ENCODE results near the gene RAB3IL1.

RAB3IL1 gene

GRCh38 chr11:61869429-61869707 is 48.0 kb downstream of the RAB3IL1 start:
- H3K27ac ChIP-seq (ENCODE audit: low read length), result no peak overlapping the region

GRCh38 chr11:61868571-61869428 is 48.6 kb downstream of the RAB3IL1 start:
- no peaks in the 10 kb centered on the region for H3K27me3 ChIP-seq (ENCODE audit: low read depth, low read length)
- H3K4me3 ChIP-seq (ENCODE audit: low read depth in 1 of 2, low read length in 2 of 2), result no peak overlapping the region
- H3K4me1 ChIP-seq (ENCODE audit: control insufficient read depth in 1 of 2, insufficient read depth in 2 of 2, low read length in 2 of 2), result peaks cover 5 to 7% of the 10 kb centered on the region in 2 donors
- peaks cover 9 to 21% of the 10 kb centered on the region in 2 donors for H3K36me3 ChIP-seq (ENCODE audit: control insufficient read depth in 1 of 2, insufficient read depth in 2 of 2, low read length in 2 of 2)
- no peak overlapping the region for H3K27ac ChIP-seq (ENCODE audit: low read length)
- no peaks in the 10 kb centered on the region for H3K9me3 ChIP-seq (ENCODE audit: control insufficient read depth in 1 of 2, low read length in 2 of 2)

More at GRCh38 chr11:61869429-61869707, 48.0 kb downstream of the RAB3IL1 start:
- Histone ChIP-seq H3K27me3 (ENCODE audit: low read depth, low read length) (no peaks in the 10 kb centered on the region), H3K4me3 (ENCODE audit: low read depth in 1 of 2, low read length in 2 of 2) (no peak overlapping the region), H3K9me3 (ENCODE audit: control insufficient read depth in 1 of 2, low read length in 2 of 2) (no peaks in the 10 kb centered on the region), H3K4me1 (ENCODE audit: control insufficient read depth in 1 of 2, insufficient read depth in 2 of 2, low read length in 2 of 2) (peaks cover 5 to 7% of the 10 kb centered on the region in 2 donors), H3K36me3 (ENCODE audit: control insufficient read depth in 1 of 2, insufficient read depth in 2 of 2, low read length in 2 of 2) (peaks cover 9 to 20% of the 10 kb centered on the region in 2 donors)

GRCh38 chr11:61866958-61867343 is 50.4 kb downstream of the RAB3IL1 start:
- Histone ChIP-seq H3K27ac (ENCODE audit: low read length) (no peak overlapping the region), H3K4me3 (ENCODE audit: low read depth in 1 of 2, low read length in 2 of 2) (no peak overlapping the region), H3K4me1 (ENCODE audit: control insufficient read depth in 1 of 2, insufficient read depth in 2 of 2, low read length in 2 of 2) (peaks cover 5 to 7% of the 10 kb centered on the region in 2 donors), H3K36me3 (ENCODE audit: control insufficient read depth in 1 of 2, insufficient read depth in 2 of 2, low read length in 2 of 2) (peaks cover 9 to 25% of the 10 kb centered on the region in 2 donors), H3K27me3 (ENCODE audit: low read depth, low read length) (no peaks in the 10 kb centered on the region), H3K9me3 (ENCODE audit: control insufficient read depth in 1 of 2, low read length in 2 of 2) (no peaks in the 10 kb centered on the region)

- Histone ChIP-seq H3K4me1 (ENCODE audit: control insufficient read depth in 1 of 2, insufficient read depth in 2 of 2, low read length in 2 of 2) (peaks cover 4 to 5% of the 10 kb centered on the region in 2 donors), H3K4me3 (ENCODE audit: low read depth in 1 of 2, low read length in 2 of 2) (no peak overlapping the region), H3K9me3 (ENCODE audit: control insufficient read depth in 1 of 2, low read length in 2 of 2) (no peaks in the 10 kb centered on the region), H3K27ac (ENCODE audit: low read length) (no peak overlapping the region), H3K36me3 (ENCODE audit: control insufficient read depth in 1 of 2, insufficient read depth in 2 of 2, low read length in 2 of 2) (peaks cover 9 to 25% of the 10 kb centered on the region in 2 donors), H3K27me3 (ENCODE audit: low read depth, low read length) (no peaks in the 10 kb centered on the region)
These were observed 51.0 kb downstream of the RAB3IL1 start for GRCh38 chr11:61866231-61866957.

- Histone ChIP-seq H3K27ac (ENCODE audit: low read length) (no peak overlapping the region), H3K4me3 (ENCODE audit: low read depth in 1 of 2, low read length in 2 of 2) (no peak overlapping the region), H3K27me3 (ENCODE audit: low read depth, low read length) (no peaks in the 10 kb centered on the region), H3K9me3 (ENCODE audit: control insufficient read depth in 1 of 2, low read length in 2 of 2) (no peaks in the 10 kb centered on the region), H3K4me1 (ENCODE audit: control insufficient read depth in 1 of 2, insufficient read depth in 2 of 2, low read length in 2 of 2) (peaks cover 0 to under 1% of the 10 kb centered on the region in 2 donors), H3K36me3 (ENCODE audit: control insufficient read depth in 1 of 2, insufficient read depth in 2 of 2, low read length in 2 of 2) (peaks cover 9 to 25% of the 10 kb centered on the region in 2 donors)
These were observed 52.3 kb downstream of the RAB3IL1 start for GRCh38 chr11:61864814-61865775.

- H3K27ac ChIP-seq (ENCODE audit: low read length), result no peak overlapping the region
- no peaks in the 10 kb centered on the region for H3K9me3 ChIP-seq (ENCODE audit: control insufficient read depth in 1 of 2, low read length in 2 of 2)
- no peak overlapping the region for H3K4me3 ChIP-seq (ENCODE audit: low read depth in 1 of 2, low read length in 2 of 2)
- peaks cover 0 to 3% of the 10 kb centered on the region in 2 donors for H3K4me1 ChIP-seq (ENCODE audit: control insufficient read depth in 1 of 2, insufficient read depth in 2 of 2, low read length in 2 of 2)
- H3K27me3 ChIP-seq (ENCODE audit: low read depth, low read length), result no peaks in the 10 kb centered on the region
- H3K36me3 ChIP-seq (ENCODE audit: control insufficient read depth in 1 of 2, insufficient read depth in 2 of 2, low read length in 2 of 2), result peaks cover 9 to 25% of the 10 kb centered on the region in 2 donors
These were observed 53.8 kb downstream of the RAB3IL1 start for GRCh38 chr11:61863548-61864081.

GRCh38 chr11:61862714-61863547 is 54.4 kb downstream of the RAB3IL1 start:
- Histone ChIP-seq H3K36me3 (ENCODE audit: control insufficient read depth in 1 of 2, insufficient read depth in 2 of 2, low read length in 2 of 2) (peaks cover 9 to 25% of the 10 kb centered on the region in 2 donors), H3K27ac (ENCODE audit: low read length) (no peak overlapping the region), H3K9me3 (ENCODE audit: control insufficient read depth in 1 of 2, low read length in 2 of 2) (no peaks in the 10 kb centered on the region), H3K4me1 (ENCODE audit: control insufficient read depth in 1 of 2, insufficient read depth in 2 of 2, low read length in 2 of 2) (peaks cover 0 to 3% of the 10 kb centered on the region in 2 donors), H3K27me3 (ENCODE audit: low read depth, low read length) (no peaks in the 10 kb centered on the region), H3K4me3 (ENCODE audit: low read depth in 1 of 2, low read length in 2 of 2) (no peak overlapping the region)

GRCh38 chr11:61861634-61862033 is 55.7 kb downstream of the RAB3IL1 start:
- H3K27ac ChIP-seq (ENCODE audit: low read length), result no peak overlapping the region
- no peak overlapping the region for H3K4me3 ChIP-seq (ENCODE audit: low read depth in 1 of 2, low read length in 2 of 2)
- peaks cover 9 to 31% of the 10 kb centered on the region in 2 donors for H3K36me3 ChIP-seq (ENCODE audit: control insufficient read depth in 1 of 2, insufficient read depth in 2 of 2, low read length in 2 of 2)
- H3K4me1 ChIP-seq (ENCODE audit: control insufficient read depth in 1 of 2, insufficient read depth in 2 of 2, low read length in 2 of 2), result peaks cover 0 to 3% of the 10 kb centered on the region in 2 donors
- H3K9me3 ChIP-seq (ENCODE audit: control insufficient read depth in 1 of 2, low read length in 2 of 2), result no peaks in the 10 kb centered on the region
- no peaks in the 10 kb centered on the region for H3K27me3 ChIP-seq (ENCODE audit: low read depth, low read length)

- no peaks in the 10 kb centered on the region for H3K27me3 ChIP-seq (ENCODE audit: low read depth, low read length)
- peaks cover 6 to 23% of the 10 kb centered on the region in 2 donors for H3K36me3 ChIP-seq (ENCODE audit: control insufficient read depth in 1 of 2, insufficient read depth in 2 of 2, low read length in 2 of 2)
- H3K4me3 ChIP-seq (ENCODE audit: low read depth in 1 of 2, low read length in 2 of 2), result no peak overlapping the region
- H3K9me3 ChIP-seq (ENCODE audit: control insufficient read depth in 1 of 2, low read length in 2 of 2), result no peaks in the 10 kb centered on the region
- H3K27ac ChIP-seq (ENCODE audit: low read length), result no peak overlapping the region
- peaks cover 0 to 3% of the 10 kb centered on the region in 2 donors for H3K4me1 ChIP-seq (ENCODE audit: control insufficient read depth in 1 of 2, insufficient read depth in 2 of 2, low read length in 2 of 2)
These were observed 57.1 kb downstream of the RAB3IL1 start for GRCh38 chr11:61860054-61860903.
